GM21526 (cell line): Measurements from ENCODE around the gene OR2AG2.
"Not testable (repeated sequence)": the region's sequence is repeated elsewhere in the genome, so short reads cannot be mapped to it uniquely, and the experiment has no call there.

Experiments
- ATAC-seq: cut with Tn5 transposase; IDR thresholded peaks from one replicate; pipeline ENCODE4 v1.9.1; 2021; ENCODE audit warnings: moderate library complexity; ENCODE audit not compliant: unreplicated experiment, low FRiP score

The OR2AG2 gene, protein sequence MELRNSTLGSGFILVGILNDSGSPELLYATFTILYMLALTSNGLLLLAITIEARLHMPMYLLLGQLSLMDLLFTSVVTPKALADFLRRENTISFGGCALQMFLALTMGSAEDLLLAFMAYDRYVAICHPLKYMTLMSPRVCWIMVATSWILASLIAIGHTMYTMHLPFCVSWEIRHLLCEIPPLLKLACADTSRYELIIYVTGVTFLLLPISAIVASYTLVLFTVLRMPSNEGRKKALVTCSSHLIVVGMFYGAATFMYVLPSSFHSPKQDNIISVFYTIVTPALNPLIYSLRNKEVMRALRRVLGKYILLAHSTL

DNA sequence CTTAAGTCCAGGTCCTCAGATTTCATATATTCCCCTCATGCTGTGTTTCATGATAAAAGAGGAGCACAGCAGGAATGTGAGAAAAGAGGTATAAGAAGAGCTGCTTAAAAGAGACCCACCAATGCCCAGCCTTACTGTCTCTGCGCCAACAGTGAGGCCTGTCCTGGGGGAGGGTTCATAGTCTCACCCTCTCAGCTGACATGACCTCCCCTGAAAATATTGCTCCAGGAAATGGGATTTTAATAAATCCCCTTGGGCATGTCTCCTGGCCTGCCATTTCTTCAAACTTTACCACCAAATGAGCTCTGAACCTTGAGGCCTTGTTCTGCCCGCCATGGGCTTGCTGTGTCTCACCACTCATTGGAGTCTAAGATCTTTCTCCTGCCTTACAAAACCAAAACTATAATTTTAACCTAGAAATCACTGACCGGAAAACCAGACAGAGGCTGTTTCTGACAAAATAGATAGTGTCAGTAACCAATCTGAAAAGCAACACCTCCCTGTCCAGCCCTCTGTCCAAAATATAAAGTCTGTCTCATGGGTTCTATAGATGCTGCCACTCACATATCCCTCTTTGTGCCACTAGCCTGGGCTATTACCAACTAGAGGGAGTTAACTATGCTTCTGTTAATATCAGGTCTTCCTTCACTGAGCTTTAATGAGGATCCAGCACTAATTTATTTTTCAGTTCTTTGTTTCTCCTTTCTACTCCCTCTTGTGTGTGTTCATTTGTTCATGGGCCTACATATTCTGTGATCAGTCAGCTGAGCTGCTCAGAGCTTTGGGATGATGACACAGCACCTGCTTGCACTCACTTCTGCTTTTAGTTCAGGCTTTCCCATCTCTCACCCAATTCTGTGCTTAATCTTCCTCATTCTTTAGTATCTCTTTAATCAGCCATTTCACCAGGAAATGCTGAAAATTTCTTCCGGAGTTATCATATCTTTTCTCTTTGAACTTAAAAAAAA lies at the start of gene OR2AG2:
Gene OR2AG2, minus strand, starts transcription at position 51 of the 968 bp plus-strand sequence. CDS start 3,019 bp downstream, outside the sequence.
- ATAC-seq = peak; percentile 92

DNA sequence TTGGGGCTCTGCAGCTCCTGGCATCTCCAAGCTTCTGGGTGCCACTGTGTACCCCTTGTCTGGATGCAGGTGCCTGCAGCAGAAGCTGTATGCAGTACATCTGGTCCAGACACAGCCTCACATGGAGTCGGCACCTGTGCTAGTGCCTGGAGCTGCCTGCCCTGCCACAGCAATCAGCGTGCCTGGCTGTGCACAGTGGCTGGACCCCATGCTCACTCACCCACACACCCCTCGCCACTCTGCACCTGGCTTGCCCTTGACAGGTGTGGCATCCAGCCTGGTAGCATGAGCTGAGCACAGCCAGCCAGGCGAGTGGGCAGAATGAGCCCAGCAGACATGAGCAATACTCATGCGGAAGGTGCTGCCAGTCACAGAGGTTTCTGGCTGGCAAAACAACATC lies 47.2 kb upstream of the OR2AG2 start:
- ATAC-seq = no peak

DNA sequence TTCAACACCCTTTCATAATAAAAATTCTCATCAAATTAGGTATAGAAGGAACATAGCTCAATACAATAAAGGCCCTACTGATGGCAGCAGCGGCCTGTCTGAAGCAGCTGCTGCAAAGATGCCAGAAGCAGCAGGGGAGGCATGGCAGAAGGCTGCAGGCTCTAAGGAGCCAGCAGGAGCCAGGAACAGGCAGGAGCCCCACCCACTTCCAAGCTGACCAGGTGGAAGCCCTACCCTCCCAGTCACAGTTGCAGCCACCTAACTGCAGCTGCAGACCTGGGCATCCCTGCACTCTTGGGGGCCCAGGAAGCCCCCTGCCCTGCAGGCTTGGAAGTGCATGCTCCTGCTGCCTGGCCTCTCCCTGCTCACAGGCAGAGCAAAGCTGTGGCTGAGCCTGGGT lies 45.9 kb upstream of the OR2AG2 start:
- no peak for ATAC-seq

DNA sequence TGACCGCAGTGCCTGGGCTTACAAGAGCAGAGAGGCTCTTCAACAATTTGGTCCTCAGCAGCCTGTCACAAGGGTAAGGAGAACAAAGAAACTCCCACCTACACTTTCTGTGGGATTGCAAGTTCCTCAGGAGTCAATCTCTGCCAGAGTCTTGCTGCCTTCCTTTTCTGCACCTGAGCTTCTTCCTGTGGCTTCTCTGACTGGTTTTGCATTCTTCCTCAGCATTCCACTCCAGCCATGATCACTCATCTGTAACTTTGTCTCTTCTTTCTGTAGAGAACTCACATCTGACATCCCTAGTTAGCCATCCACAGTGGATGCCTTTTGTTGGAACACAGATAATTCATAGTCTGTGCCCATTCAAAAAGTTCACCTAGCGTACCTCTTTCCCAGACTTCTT lies 41.9 kb upstream of the OR2AG2 start:
- ATAC-seq = no peak

DNA sequence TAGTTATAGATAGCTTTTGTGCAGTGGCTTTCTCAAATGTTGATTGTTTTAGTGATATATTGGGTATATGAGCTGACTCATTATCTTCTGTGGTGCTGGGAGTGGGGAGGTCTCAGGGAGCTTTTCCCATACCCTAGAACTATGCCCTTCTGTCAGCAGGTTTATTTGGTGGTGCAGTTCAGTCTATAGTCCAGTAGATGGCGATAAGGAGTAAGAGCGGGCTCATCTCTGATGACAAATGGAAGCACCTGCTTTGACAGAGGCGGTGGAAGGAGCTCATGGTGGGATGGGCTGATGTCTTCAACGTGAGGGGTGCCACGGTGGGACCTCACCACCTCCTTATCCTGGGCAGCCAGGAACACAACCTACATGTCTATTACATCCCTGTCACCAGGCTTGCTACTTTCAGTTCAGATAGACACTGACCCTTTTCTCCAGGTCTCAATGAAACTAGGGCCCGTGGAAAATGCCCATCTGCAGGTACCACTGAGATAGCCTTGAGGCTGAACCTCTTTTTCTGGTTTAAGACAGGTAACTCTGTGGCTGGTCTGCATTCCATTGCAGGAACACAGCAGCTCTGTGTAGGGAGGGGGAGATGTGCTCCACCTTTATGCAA lies 40.7 kb upstream of the OR2AG2 start:
- peak; percentile 93 for ATAC-seq

DNA sequence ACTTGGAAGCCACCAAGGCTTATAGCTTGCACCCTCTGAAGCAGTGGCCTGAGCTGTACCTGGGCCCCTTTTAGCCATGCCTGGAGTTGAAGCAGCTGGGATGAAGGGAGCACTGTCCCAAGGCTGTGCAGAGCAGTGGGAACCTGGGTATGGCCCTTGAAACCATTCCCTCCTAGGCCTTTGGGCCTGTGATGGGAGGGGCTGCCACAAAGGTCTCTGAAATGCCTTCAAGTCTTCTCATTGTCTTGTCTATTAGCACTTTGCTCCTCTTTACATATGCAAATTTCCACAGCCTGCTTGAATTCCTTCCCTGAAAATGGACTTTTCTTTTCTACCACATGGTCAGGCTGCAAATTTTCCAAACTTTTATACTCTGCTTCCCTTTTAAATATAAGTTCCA lies 29.3 kb upstream of the OR2AG2 start:
- ATAC-seq = not testable (repeated sequence)

DNA sequence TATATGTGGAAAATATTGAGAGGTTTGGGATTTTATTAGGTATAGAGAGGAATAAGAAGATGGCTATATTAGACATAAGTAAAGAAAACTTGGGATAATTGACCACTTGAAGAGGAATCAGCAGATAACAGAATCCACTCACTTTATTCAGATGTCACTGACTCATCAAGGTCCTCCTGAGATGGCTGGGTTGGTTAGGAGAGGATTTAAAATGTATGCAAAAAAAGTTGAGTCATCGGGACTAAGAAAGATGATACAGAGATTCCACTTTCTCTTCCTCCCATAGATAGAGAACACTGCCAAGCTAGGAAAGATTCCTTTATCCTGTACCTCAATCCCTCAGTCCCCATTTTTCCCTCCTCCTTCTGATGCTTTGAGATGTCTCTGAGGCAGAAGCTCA lies 27.6 kb upstream of the OR2AG2 start, which contains the start of gene OR6A2:
Gene OR6A2, minus strand, starts transcription at position 288 of the 400 bp plus-strand sequence. CDS start 3,981 bp downstream, outside the sequence.
- no peak for ATAC-seq

DNA sequence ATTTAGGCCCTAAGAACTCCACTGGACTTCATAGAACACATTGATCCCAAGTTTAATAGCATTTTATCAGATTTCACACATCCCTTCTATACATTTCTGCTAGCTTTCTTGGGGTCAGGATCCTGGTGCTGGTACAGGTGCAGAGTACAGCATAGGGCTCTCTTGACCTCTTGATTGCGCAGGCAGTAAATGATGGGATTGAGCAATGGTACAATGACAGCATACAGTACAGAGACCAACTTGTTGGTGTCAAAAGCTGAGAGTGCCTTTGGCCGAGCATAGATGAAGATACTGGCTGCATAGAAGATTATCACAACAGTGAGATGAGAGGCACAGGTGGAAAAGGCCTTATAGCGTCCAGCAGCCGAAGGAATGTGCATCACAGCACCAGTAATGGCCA lies 22.9 kb upstream of the OR2AG2 start:
- ATAC-seq = no peak

DNA sequence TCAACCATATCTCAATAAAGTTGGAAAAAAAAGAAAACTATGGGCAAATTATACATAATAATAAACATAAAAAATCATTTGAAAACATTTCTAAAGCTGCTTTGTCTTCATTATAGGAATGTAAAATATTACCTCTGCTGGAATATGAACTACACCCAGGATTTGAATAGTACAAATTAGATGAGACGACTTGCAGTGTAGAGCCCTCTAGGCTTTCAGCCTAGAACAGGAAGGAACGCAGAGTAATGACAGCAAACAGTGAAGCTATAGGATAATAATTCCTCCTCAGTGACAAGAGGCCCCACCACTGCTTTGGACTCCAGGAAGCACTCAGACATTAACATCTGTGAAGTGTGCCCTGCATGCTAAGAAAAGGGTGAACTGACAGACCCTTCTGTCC lies 18.8 kb upstream of the OR2AG2 start:
- no peak for ATAC-seq

DNA sequence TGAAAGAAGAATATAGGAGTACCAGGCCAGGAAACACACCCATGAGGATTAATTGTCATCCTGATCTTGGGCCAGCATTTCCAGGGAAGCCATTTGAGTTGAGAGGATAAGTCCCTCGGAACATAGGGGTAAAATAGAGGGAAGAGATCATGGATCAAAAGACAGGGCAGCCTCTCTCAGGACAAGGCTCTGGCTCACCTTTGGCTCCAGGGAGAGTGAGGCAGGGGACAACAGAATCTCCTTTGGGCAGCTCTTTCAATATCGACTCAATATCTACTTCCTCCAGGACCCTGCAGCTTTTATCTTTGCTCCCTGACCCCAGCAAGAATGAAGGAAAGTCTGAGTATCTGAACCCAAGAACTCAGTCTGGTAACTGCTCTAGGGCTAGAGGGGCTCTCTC lies 10.9 kb upstream of the OR2AG2 start, which contains the start of gene OR2AG1:
Gene OR2AG1, plus strand, starts transcription at position 301 of the 400 bp plus-strand sequence. CDS start 2,018 bp downstream, outside the sequence.
- ATAC-seq = no peak

DNA sequence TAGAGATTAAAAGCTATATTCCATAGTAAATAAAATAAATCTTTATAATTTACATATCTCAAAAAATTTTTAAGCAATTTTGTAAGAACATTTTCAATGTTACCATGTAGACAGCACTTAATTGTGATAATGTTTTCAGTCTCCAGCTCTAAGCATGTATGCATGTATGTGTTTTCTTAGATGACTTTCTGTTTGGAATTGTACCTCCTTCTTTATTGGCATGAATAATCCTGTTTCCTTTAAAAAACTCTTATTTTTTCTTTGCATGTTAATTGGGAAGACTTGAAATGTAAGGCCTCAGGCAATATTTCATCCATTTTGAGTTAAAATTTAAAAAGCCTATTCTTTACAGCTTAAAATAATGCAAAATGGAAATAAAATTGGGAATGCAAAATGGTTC lies 9.1 kb upstream of the OR2AG2 start:
- no peak for ATAC-seq

DNA sequence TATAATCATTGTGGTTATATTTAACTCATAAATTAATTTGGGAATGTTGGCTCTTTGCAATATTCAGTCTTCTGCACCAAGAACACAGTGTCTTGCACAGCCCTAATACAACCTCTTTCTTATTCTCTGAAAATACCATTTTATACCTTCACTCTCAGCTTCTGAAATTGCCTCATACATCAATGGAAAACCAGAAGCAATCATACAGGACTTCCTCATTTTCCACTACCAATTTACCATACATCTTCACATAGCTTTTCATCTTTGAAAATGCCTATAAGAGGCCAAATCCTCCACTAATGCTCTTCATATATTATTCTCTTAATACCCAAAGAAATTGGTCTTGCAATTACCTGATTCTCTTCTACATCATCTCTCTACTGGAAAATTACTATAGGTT lies 6.7 kb upstream of the OR2AG2 start:
- ATAC-seq = no peak

DNA sequence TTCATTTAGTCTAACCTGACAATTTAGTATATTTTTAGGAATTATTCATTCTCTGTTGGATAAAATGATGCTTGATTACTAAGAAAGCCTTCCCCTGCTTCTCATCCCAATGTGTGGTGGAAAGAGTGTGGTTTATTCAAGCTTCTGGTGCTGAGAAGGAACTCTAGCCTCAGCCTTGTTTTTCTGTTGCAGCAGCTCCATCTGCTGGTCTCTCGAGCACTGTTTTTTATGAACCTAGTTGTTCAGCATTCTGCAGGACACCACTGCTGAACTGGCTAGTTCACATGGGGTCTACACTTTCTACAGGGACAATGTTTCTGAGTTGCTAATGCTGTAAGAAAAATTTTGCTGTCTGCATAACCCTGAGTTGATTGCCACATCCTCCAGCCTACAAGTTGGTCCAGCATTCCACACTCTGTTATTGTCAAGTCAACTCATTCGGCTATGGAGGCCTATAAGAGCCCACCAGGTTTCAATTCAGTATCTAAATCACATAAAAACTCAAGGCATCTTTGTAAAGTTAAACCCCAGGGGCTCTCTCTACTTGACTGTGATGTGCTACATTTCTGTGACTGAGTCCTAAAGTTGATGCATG lies 14.3 kb downstream of the OR2AG2 start:
- no peak for ATAC-seq

DNA sequence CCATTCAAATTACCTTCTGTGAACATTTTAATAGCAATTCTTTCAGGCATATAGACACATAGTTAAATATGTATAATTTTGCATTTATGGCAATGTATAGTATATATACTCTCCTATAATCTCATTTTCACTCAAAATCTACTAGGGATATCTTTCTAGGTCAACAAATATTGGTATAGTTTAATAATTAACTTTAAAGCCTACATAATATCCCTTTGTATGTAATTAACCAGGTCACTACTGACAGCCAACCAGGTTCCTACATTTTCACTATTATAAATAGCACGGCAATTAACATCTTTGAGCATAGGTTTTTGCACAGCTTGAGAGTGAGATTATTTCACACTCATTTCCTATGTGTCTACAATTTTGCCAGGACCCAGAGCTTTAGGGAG lies 15.8 kb downstream of the OR2AG2 start:
- ATAC-seq = no peak

DNA sequence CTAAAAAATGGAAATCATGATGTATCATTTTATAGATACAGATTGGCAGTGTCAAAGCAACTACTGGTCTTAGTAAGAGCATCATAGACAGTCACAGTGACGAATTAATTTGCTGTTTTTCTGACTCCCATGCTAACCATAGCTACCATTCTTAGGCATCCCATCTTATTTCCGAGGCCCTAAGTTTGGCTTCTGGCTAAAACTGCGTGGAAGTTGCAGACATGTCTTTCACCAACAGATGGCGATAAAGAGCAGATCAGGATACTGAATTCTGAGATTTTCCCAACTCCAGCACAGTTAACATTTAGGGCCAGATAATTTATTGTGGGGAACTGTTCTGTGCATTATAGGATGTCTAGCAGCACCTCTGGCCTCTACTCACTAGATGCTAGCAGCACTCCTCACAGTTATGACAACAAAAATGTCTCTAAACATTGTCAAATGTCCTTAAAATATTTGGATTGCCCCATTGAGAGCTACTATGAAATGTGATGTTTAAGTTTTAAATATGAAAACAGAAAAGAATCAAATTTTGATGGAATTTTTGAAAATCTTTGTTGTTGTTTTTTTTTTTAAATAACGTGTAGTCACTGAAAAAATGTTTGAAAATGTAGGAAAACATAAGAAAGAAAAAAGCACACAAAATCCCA lies 16.3 kb downstream of the OR2AG2 start:
- ATAC-seq = peak; percentile 56

DNA sequence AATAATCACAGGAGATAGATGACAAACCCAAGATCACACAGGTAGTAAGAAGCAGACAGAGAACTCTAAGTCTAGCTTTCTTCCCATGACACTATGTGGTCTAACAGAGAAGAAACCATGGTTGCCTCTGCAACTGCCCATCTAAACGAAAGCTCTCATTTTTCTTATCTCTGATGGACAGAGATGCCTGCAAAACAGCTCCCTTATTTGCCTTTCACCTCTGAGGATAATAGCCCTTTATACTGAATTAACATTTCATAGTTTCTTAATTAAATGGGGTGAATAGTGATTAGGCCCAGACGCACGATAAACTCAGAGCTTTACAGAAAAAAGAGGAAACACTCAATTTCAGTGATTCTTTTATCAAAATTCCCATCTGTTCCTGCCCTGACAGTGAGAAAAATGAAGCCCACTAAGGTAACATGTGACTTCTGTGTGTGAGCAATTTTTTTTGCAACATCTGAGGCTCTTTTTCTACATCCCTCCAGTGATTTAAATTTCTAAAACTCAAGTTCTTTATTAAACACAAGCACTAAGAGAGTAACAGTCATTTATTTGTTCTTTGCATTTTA lies 24.6 kb downstream of the OR2AG2 start:
- ATAC-seq = no peak

DNA sequence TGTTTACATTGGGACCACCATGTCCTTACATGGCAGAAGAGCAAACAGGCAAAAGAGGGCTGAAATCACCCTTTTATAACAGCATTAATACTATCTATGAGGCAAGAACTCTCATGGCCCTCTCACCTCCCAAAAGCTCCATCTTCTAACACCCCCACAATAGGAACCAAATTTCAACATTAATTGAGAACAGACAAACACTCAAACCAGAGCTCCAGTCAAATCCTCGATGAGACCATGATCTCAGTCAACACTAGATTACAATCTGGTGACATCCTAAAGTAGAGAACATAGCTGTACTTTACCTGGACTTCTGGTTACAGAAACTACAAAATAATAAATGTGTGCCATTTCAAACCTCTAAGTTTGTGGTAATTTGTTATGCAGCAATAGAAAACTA lies 25.1 kb downstream of the OR2AG2 start:
- no peak for ATAC-seq

DNA sequence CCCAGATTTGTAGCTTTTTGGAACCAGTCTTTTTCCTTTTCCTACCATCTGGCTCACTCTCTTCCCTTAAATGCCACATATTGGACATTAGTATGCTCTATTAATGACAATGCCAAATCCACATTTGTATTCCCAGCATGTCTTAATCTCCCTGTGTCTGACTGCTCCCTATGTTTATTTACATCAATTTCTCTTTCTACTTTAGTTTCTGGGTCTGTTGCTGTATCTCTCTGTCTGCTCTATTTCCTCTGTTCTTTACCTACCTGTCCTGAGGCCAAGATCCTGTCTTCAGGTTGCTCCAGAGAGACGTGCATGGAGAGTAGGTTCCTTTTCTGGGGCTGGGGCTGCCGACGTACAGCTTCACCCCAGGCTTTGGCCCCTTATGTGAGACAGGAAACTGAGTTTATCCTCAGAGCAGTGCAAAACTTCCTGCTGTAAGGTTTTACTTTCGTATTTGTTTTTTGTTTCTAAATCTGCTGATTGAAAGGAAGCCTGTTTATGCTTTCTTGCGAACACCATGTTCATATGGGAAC lies 25.6 kb downstream of the OR2AG2 start:
- peak; percentile 88 for ATAC-seq

DNA sequence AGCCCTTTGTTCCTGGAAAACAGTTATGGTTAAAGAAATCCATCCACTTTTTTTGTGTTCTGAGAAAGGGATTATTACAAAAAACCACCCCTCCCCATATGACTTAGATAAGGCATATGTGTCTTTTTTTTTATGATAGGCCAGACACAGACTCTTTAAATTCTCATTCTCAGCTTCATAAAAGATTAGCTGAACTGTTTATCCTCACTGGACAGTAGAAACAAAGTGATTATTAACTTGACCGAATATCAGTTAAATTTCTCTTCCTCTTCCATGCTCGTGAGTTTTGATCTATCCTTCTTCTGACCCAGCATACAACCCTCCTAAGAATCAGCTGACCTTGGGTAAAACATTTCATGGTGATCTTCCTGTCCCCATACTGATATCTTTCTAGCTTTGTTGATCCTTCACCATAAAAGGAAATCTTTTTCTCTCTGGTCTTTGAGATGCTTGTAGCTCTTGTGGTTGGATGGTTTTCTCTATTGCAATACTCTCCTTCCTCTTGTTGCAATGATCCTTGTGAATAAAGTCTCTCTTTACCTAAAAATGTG lies 26.2 kb downstream of the OR2AG2 start:
- peak; percentile 68 for ATAC-seq
